Endothelial cell of umbilical vein (primary cell): ENCODE data around the gene NCAPG2. TPM values are rescaled to one million over a fixed set of nuclear protein-coding genes. Genes with fewer than 3 reads are reported as not detected.

ENCODE experiments used
- BruUV-seq: library from RNA; stranded (reverse); fragments of 400-500 nt; replicated peaks from 2 replicates; lab custom pipeline; 2021; lab: Mats Ljungman, UMichigan
- CTCF ChIA-PET: fragments of 300-600, 350-600 bp; sonication (Branson Sonifier 250); formaldehyde crosslinking; loops from one replicate; lab custom pipeline; 2021; ENCODE audit warnings: antibody characterized with exemption, inconsistent platforms; lab: Charles Lee
- POLR2A ChIA-PET: fragments of 300-600, 350-600 bp; sonication (Branson Sonifier 250); formaldehyde crosslinking; loops from one replicate; lab custom pipeline; 2021; ENCODE audit warnings: antibody characterized with exemption, inconsistent platforms; lab: Charles Lee
- DNase-seq: peaks from one replicate; pipeline ENCODE4 v3.0.0-alpha.2; 2011; ENCODE audit warnings: low read depth, low spot score
- FAIRE-seq: peaks from 2 replicates; lab custom pipeline; 2011; peaks lifted over from hg19 to GRCh38; lab: Jason Lieb, UNC
- H2AFZ ChIP-seq: 2 replicates; pipeline ENCODE4 v1.6.0; 2012; ENCODE audit warnings: low read depth, low read length, control low read depth, inconsistent platforms
- H3K27ac ChIP-seq: 2 replicates; pipeline ENCODE4 v1.5.1; 2011; ENCODE audit warnings: low read depth, mild to moderate bottlenecking, control low read depth, low read length, moderate library complexity; ENCODE audit not compliant: insufficient read depth
- H3K27me3 ChIP-seq, 2 experiments: 2 replicates each; pipeline versions ENCODE4 v1.6.0 to v1.6.1; 2011; ENCODE audit warnings: low read length in 2 of 2, mixed read lengths in 1 of 2; ENCODE audit not compliant: control insufficient read depth in 2 of 2, insufficient read depth in 2 of 2
- H3K36me3 ChIP-seq, 2 experiments: 2 replicates in 1 of 2; 3 replicates in 1 of 2; pipeline ENCODE4 v1.5.1; 2011; ENCODE audit warnings: low read length in 2 of 2, mild to moderate bottlenecking in 1 of 2, moderate library complexity in 1 of 2; ENCODE audit not compliant: control insufficient read depth in 2 of 2, insufficient read depth in 2 of 2; ENCODE audit errors: extremely low read depth in 1 of 2
- H3K4me1 ChIP-seq: 3 replicates; pipeline ENCODE4 v1.5.1; 2011; ENCODE audit warnings: mild to moderate bottlenecking, low read length; ENCODE audit not compliant: control insufficient read depth, insufficient read depth; ENCODE audit errors: extremely low read depth
- H3K4me2 ChIP-seq: 2 replicates; pipeline ENCODE4 v1.6.1; 2011; ENCODE audit warnings: low read length, control low read depth, mixed read lengths; ENCODE audit not compliant: insufficient read depth
- H3K4me3 ChIP-seq, 3 experiments: fragments of 200-600 bp in 1 of 3; sonication (generic), shearing (Covaris generic) in 1 of 3; replicated peaks in 1 of 3; 2 replicates each; pipeline ENCODE4 v1.5.1; 2011 to 2016; ENCODE audit warnings: control low read depth in 3 of 3, low read length in 3 of 3, mild to moderate bottlenecking in 2 of 3, inconsistent platforms in 1 of 3, low read depth in 1 of 3, moderate library complexity in 1 of 3; ENCODE audit not compliant: insufficient read depth in 1 of 3
- H3K79me2 ChIP-seq: 2 replicates; pipeline ENCODE4 v1.6.0; 2012; ENCODE audit warnings: low read length, inconsistent platforms; ENCODE audit not compliant: control insufficient read depth, insufficient read depth
- H3K9ac ChIP-seq: replicated peaks from 2 replicates; pipeline ENCODE3; 2011; ENCODE audit warnings: low read length, control low read depth; ENCODE audit not compliant: insufficient read depth; ENCODE audit errors: extremely low read depth
- H3K9me1 ChIP-seq: replicated peaks from 3 replicates; pipeline ENCODE4 v1.6.0; 2011; ENCODE audit warnings: mild to moderate bottlenecking, low read length; ENCODE audit not compliant: control insufficient read depth, insufficient read depth; ENCODE audit errors: extremely low read depth
- H3K9me3 ChIP-seq: replicated peaks from 2 replicates; pipeline ENCODE4 v1.5.1; 2012; ENCODE audit warnings: low read length, inconsistent platforms; ENCODE audit not compliant: control insufficient read depth, insufficient read depth
- H4K20me1 ChIP-seq: replicated peaks from 2 replicates; pipeline ENCODE3; 2011; ENCODE audit warnings: mild to moderate bottlenecking, low read length; ENCODE audit not compliant: control insufficient read depth, insufficient read depth; ENCODE audit errors: extremely low read depth
- EZH2 ChIP-seq: IDR thresholded peaks from 2 replicates; pipeline ENCODE4 v1.6.1; 2012; ENCODE audit warnings: borderline replicate concordance, low read depth, mild to moderate bottlenecking, moderate library complexity, low read length, inconsistent platforms; ENCODE audit not compliant: severe bottlenecking
- FOS ChIP-seq: IDR thresholded peaks from 2 replicates; pipeline ENCODE4 v1.6.1; 2011; ENCODE audit warnings: mild to moderate bottlenecking, low read length, moderate library complexity, borderline replicate concordance; ENCODE audit not compliant: insufficient read depth
- GATA2 ChIP-seq: IDR thresholded peaks from 2 replicates; pipeline ENCODE4 v1.7.0; 2011; ENCODE audit warnings: low read depth, mild to moderate bottlenecking, moderate library complexity, mixed read lengths, low read length; ENCODE audit not compliant: insufficient read length, insufficient read depth
- JUN ChIP-seq: IDR thresholded peaks from 2 replicates; pipeline ENCODE4 v1.6.1; 2011; ENCODE audit warnings: borderline replicate concordance, low read depth; ENCODE audit not compliant: insufficient read length, insufficient read depth
- MYC ChIP-seq: IDR thresholded peaks from one replicate; pipeline ENCODE4 v1.6.1; 2011; ENCODE audit warnings: mild to moderate bottlenecking, low read depth, low read length
- POLR2A ChIP-seq: IDR thresholded peaks from 2 replicates; pipeline ENCODE4 v1.6.1; 2012; ENCODE audit warnings: low read depth, mild to moderate bottlenecking, control low read depth, low read length
- POLR2AphosphoS5 ChIP-seq: IDR thresholded peaks from 2 replicates; pipeline ENCODE4 v1.6.1; 2012; ENCODE audit warnings: low read depth, mild to moderate bottlenecking, control low read depth, low read length, moderate library complexity; ENCODE audit not compliant: insufficient read depth
- dilution Hi-C: fragments of 300-500 bp; cut with MboI; formaldehyde crosslinking; loops from one replicate; pipeline ENCODE4 v1.15.0; 2019; ENCODE audit warnings: low sequenced_read_pairs; ENCODE audit not compliant: extremely low pct_ligation_motif_present
- intact Hi-C: fragments of 100-400 bp; cut with micrococcal nuclease; formaldehyde crosslinking; loops from one replicate; pipeline ENCODE4 v1.10.0; 2022
- polyA plus RNA-seq, 4 experiments: library from polyadenylated mRNA; depleted of rRNA in 3 of 4; stranded (reverse) in 3 of 4; unstranded in 1 of 4; fragments of >200 nt; gene quantifications; 2 replicates each; pipeline versions ENCODE4 v1.2.1 to v1.2.3, GENCODE V29; 2011 to 2012; ENCODE audit warnings: missing spikeins in 1 of 4
- total RNA-seq: library from RNA; stranded (reverse); gene quantifications from 2 replicates; pipeline ENCODE4 v1.2.3, GENCODE V29; 2021
- TF ChIP-seq, protein P1 (sequence below), 2 donors: IDR thresholded peaks; 1 replicate in 1 of 2; 2 replicates in 1 of 2; pipeline ENCODE4 v1.5.1; 2011; ENCODE audit warnings: low read length in 2 of 2, mild to moderate bottlenecking in 2 of 2, moderate library complexity in 2 of 2, control low read depth in 1 of 2, inconsistent platforms in 1 of 2, low read depth in 1 of 2; ENCODE audit not compliant: insufficient read depth in 1 of 2; ENCODE audit errors: extremely low read depth in 1 of 2
- TF ChIP-seq, protein P2 (sequence below): IDR thresholded peaks from 2 replicates; pipeline ENCODE4 v1.6.1; 2011; ENCODE audit not compliant: insufficient read depth, insufficient read length

Gene NCAPG2
- total and polyA plus RNA-seq, 2 donors (not counting 3 experiments of a cell fraction or from before 2014, with no cell fraction given) = 19.2 to 62.3 TPM

DNA sequence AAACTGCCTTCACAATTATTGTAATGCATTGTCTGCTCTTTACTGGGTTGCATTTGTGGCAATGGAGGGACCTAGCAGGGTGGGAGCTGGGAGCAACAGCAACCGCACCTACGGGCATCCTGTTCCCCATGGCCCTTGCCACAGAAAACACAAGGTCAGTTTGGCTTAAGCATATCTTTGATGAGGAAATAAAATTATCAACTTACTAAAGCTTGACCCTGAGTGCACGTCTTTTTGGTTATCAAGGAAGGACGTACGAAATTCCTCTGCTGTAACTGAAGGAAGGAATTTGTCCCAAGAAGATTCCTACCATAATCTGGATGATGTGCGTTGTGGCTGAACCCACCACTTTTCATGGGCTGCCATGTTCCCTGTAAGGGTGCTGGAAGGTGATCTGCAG, 97.0 kb downstream of the NCAPG2 start:
- Histone ChIP-seq H3K4me1 (no peaks in the 10 kb centered on the region), H3K9me3 (no peaks in the 10 kb centered on the region), H3K4me2 (no peak overlapping the region), H3K27me3 (no peaks in the 10 kb centered on the region), H4K20me1 (no peaks in the 10 kb centered on the region), H3K9ac (no peak overlapping the region), H3K79me2 (no peaks in the 10 kb centered on the region), H3K36me3 (no peaks in the 10 kb centered on the region), H2AFZ (no peak overlapping the region), H3K27ac (no peak overlapping the region), H3K4me3 (no peak overlapping the region), H3K9me1 (no peaks in the 10 kb centered on the region)
- POLR2A ChIA-PET = no interaction called here
- no peak for FAIRE-seq
- DNase-seq = no peak
- intact Hi-C loops (no loop called here), dilution Hi-C loops (no loop called here)
- CTCF ChIA-PET = no interaction called here
- no peak for TF ChIP-seq POLR2AphosphoS5
- TF ChIP-seq, protein P1, sequence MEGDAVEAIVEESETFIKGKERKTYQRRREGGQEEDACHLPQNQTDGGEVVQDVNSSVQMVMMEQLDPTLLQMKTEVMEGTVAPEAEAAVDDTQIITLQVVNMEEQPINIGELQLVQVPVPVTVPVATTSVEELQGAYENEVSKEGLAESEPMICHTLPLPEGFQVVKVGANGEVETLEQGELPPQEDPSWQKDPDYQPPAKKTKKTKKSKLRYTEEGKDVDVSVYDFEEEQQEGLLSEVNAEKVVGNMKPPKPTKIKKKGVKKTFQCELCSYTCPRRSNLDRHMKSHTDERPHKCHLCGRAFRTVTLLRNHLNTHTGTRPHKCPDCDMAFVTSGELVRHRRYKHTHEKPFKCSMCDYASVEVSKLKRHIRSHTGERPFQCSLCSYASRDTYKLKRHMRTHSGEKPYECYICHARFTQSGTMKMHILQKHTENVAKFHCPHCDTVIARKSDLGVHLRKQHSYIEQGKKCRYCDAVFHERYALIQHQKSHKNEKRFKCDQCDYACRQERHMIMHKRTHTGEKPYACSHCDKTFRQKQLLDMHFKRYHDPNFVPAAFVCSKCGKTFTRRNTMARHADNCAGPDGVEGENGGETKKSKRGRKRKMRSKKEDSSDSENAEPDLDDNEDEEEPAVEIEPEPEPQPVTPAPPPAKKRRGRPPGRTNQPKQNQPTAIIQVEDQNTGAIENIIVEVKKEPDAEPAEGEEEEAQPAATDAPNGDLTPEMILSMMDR (IDR thresholded peaks at IDR 0.05; ENCODE audit: extremely low read depth in 1 of 2, insufficient read depth in 1 of 2, low read depth in 1 of 2, low read length in 2 of 2) = no peak
- no peak for TF ChIP-seq EZH2
- no peak for TF ChIP-seq FOS
- TF ChIP-seq GATA2 = no peak
- TF ChIP-seq POLR2A = no peak
- TF ChIP-seq, protein P2, sequence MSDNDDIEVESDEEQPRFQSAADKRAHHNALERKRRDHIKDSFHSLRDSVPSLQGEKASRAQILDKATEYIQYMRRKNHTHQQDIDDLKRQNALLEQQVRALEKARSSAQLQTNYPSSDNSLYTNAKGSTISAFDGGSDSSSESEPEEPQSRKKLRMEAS = no peak
- TF ChIP-seq JUN = no peak
- TF ChIP-seq MYC = no peak
- no TSS peak for BruUV-seq
